ENCODE data around the gene TMEM213. TPM values are rescaled to one million over a fixed set of nuclear protein-coding genes. Genes with fewer than 3 reads are reported as not detected.
"Not testable (repeated sequence)": the region's sequence is repeated elsewhere in the genome, so short reads cannot be mapped to it uniquely, and the experiment has no call there.

The TMEM213 gene
- total and polyA plus RNA-seq, 5 donors = not detected

DNA sequence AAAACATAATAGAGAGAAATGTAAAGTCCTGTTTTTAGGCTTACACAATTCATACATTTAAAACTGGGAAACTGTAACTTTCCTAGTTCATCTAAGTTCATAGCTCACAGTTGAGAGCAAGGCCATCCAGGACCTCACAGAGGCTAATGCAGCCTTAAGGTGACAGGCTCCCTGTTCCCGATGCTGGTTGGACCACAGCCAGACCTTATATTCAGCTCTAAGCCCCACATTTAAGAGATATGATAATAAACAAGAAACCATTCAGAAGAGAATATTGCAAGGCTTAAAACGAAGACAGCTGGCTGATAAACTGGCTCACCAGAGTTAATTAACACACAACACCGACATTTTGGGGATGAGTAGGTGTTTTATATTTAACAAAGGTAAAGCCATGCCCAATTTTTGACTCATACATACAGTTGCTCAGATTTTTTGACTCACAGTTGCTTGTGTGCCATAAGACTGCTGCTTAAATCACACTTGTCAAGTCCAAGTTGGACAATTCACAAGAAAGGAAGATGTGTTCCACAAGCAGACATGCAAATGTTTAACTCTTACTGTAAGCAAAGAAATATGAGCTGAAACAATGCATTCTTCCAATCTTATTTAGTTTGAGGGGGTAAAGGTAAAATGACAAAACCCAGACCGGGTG is 41.1 kb upstream of the TMEM213 start:
- no peaks in the 10 kb centered on the region for H3K27me3 ChIP-seq (ENCODE audit: control insufficient read depth, insufficient read depth)
- H3K9me3 ChIP-seq (ENCODE audit: control insufficient read depth, low read length) = no peaks in the 10 kb centered on the region
- no peak for ATAC-seq
- 47% methylated on average over 4 of the region's 4 CpGs for WGBS
- no peak overlapping the region for H3K27ac ChIP-seq (ENCODE audit: low read length)
- no peak overlapping the region for H3K4me3 ChIP-seq (ENCODE audit: low read length)
- DNase-seq = no peak
- no peaks in the 10 kb centered on the region for H3K4me1 ChIP-seq (ENCODE audit: control insufficient read depth, insufficient read depth, low read length)
- intact Hi-C loops (cut with DNase I) = no loop called here

- Histone ChIP-seq H3K27me3 (ENCODE audit: control insufficient read depth, insufficient read depth) (no peaks in the 10 kb centered on the region), H3K9me3 (ENCODE audit: control insufficient read depth, low read length) (no peaks in the 10 kb centered on the region), H3K4me1 (ENCODE audit: control insufficient read depth, insufficient read depth, low read length) (no peaks in the 10 kb centered on the region), H3K27ac (ENCODE audit: low read length) (no peak overlapping the region), H3K4me3 (ENCODE audit: low read length) (no peak overlapping the region)
- no peak for ATAC-seq
- WGBS = 71% methylated on average over 2 of the region's 2 CpGs
- intact Hi-C loops (cut with DNase I) = no loop called here
- no peak for DNase-seq
These were observed 29.6 kb upstream of the TMEM213 start for GRCh38 chr7:138768241-138768640.

GRCh38 chr7:138770904-138771303 is 26.9 kb upstream of the TMEM213 start:
- Histone ChIP-seq H3K27me3 (ENCODE audit: control insufficient read depth, insufficient read depth) (no peaks in the 10 kb centered on the region), H3K4me3 (ENCODE audit: low read length) (no peak overlapping the region), H3K27ac (ENCODE audit: low read length) (no peak overlapping the region), H3K4me1 (ENCODE audit: control insufficient read depth, insufficient read depth, low read length) (no peaks in the 10 kb centered on the region), H3K9me3 (ENCODE audit: control insufficient read depth, low read length) (no peaks in the 10 kb centered on the region)
- WGBS = 84% methylated on average over 8 of the region's 8 CpGs
- intact Hi-C loops (cut with DNase I) = no loop called here
- ATAC-seq (no peak), DNase-seq (no peak)

DNA sequence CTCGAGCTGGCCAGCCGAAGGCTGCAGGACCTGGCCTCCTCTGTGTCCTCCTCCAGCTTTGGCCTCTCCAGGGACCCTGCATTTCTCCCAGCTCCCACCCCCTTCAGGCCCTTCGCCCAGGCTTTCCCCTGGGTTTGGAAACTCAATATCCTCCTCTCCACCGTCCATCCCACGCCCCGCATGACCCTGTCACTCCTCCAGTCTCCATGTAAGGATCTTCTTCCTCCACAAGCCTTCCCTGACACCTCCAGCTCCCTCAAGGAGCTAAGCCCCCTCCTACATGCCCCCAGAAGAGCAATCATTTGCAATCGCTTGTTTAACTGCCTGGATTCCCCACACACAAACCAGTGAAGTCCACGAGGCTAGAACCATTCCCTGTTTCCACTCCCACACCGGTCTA is 24.6 kb upstream of the TMEM213 start:
- H3K9me3 ChIP-seq (ENCODE audit: control insufficient read depth, low read length) = no peaks in the 10 kb centered on the region
- H3K27me3 ChIP-seq (ENCODE audit: control insufficient read depth, insufficient read depth) = no peaks in the 10 kb centered on the region
- no peaks in the 10 kb centered on the region for H3K4me1 ChIP-seq (ENCODE audit: control insufficient read depth, insufficient read depth, low read length)
- intact Hi-C loops (cut with DNase I) = no loop called here
- no peak for ATAC-seq
- H3K27ac ChIP-seq (ENCODE audit: low read length) = no peak overlapping the region
- 75% methylated on average over 9 of the region's 9 CpGs for WGBS
- DNase-seq = no peak
- H3K4me3 ChIP-seq (ENCODE audit: low read length) = no peak overlapping the region

- Histone ChIP-seq H3K27ac (ENCODE audit: low read length) (no peak overlapping the region), H3K9me3 (ENCODE audit: control insufficient read depth, low read length) (no peaks in the 10 kb centered on the region), H3K4me3 (ENCODE audit: low read length) (no peak overlapping the region), H3K4me1 (ENCODE audit: control insufficient read depth, insufficient read depth, low read length) (no peaks in the 10 kb centered on the region), H3K27me3 (ENCODE audit: control insufficient read depth, insufficient read depth) (no peaks in the 10 kb centered on the region)
- intact Hi-C loops (cut with DNase I) = no loop called here
- ATAC-seq (no peak), DNase-seq (no peak)
- 44% methylated on average over 12 of the region's 12 CpGs for WGBS
These were observed 24.0 kb upstream of the TMEM213 start for GRCh38 chr7:138773817-138774216.

GRCh38 chr7:138776166-138776833 is 21.5 kb upstream of the TMEM213 start:
- DNase-seq = no peak
- Histone ChIP-seq H3K4me1 (ENCODE audit: control insufficient read depth, insufficient read depth, low read length) (no peaks in the 10 kb centered on the region), H3K4me3 (ENCODE audit: low read length) (no peak overlapping the region), H3K9me3 (ENCODE audit: control insufficient read depth, low read length) (no peaks in the 10 kb centered on the region), H3K27ac (ENCODE audit: low read length) (no peak overlapping the region), H3K27me3 (ENCODE audit: control insufficient read depth, insufficient read depth) (no peaks in the 10 kb centered on the region)
- 71% methylated on average over 10 of the region's 10 CpGs for WGBS
- intact Hi-C loops (cut with DNase I) = no loop called here
- ATAC-seq = no peak

DNA sequence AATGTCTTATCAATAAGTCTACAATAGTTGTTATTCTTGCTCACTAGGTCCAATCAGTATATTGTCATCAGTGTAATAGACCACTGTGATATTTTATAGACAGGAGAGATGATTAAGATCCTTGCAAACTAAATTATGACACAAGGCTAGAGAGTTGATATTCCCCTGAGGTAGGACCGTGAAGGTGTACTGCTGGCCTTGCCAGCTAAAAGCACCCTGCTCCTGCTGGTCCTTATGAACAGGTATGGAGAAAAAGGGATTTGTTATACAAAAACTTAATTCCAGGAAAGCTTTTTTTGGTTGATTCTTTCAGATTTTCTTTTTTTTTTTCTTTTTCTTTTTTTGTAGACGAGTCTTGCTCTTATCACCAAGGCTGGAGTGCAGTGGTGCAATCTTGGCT is 16.8 kb upstream of the TMEM213 start:
- no peak for DNase-seq
- intact Hi-C loops (cut with DNase I) = no loop called here
- H3K4me1 ChIP-seq (ENCODE audit: control insufficient read depth, insufficient read depth, low read length) = no peaks in the 10 kb centered on the region
- H3K4me3 ChIP-seq (ENCODE audit: low read length) = no peak overlapping the region
- ATAC-seq = no peak
- no peaks in the 10 kb centered on the region for H3K27me3 ChIP-seq (ENCODE audit: control insufficient read depth, insufficient read depth)
- 73% methylated on average over 2 of the region's 2 CpGs for WGBS
- no peak overlapping the region for H3K27ac ChIP-seq (ENCODE audit: low read length)
- H3K9me3 ChIP-seq (ENCODE audit: control insufficient read depth, low read length) = no peaks in the 10 kb centered on the region

DNA sequence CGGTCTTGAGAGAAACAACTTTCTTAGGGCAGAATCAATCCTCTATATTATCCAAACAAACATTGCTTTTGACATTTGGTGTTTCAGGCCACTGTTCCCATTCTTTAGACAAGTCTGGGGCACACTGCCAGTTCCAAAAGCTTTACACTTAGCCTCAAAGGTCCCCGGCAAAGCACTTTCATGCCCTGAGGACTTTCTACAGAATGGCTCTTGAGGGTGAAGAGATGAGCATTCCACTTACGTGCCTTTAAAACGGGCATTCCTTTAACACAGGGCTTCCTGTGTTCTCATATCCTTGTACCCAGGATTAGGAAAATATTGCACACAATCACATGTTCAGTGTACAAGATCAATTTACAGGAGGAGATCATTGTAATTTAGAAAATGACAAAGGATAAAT is 13.1 kb upstream of the TMEM213 start:
- no peaks in the 10 kb centered on the region for H3K4me1 ChIP-seq (ENCODE audit: control insufficient read depth, insufficient read depth, low read length)
- ATAC-seq (no peak), DNase-seq (no peak)
- H3K27ac ChIP-seq (ENCODE audit: low read length) = no peak overlapping the region
- 50% methylated on average over 4 of the region's 4 CpGs for WGBS
- H3K27me3 ChIP-seq (ENCODE audit: control insufficient read depth, insufficient read depth) = no peaks in the 10 kb centered on the region
- intact Hi-C loops (cut with DNase I) = no loop called here
- H3K9me3 ChIP-seq (ENCODE audit: control insufficient read depth, low read length) = no peaks in the 10 kb centered on the region
- no peak overlapping the region for H3K4me3 ChIP-seq (ENCODE audit: low read length)

DNA sequence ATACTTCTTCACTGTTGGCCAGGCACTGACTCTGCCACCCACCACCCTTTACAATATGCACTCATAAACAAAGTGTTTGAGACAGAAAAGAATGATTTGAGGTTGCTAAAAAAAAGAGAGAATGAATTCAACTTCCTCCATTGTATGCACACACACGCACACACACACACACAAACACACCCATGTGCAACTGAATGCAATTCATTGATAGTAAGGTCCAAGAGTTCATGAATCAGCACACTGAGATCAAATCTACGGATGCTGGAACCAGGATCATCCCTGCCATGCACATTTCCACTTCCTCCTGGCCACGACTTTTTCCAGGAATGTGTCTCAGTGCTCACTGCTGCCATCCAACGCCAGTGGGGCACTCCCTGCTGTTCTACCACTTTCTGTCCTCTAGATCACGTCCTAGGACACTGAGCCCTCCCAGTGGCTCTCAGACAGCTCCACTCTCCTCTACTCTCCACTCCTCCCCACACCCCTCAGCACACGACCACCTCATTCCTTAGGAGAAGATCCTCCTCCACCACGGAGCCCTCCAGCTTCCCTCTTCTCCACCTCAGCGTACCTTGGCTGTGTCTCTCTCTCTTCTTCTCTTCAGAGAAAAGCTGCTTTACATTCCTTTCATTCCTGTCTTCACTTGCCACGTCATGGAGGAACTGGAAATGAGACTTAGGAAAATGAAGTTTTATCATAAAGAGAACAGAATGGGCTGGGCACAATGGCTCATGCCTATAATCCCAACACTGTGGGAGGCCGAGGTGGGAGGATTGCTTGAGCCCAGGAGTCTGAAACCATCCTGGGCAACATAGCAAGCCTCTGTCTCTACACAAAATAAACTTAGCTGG is 12.0 kb upstream of the TMEM213 start:
- Histone ChIP-seq H3K27me3 (ENCODE audit: control insufficient read depth, insufficient read depth) (no peaks in the 10 kb centered on the region), H3K27ac (ENCODE audit: low read length) (no peak overlapping the region), H3K4me3 (ENCODE audit: low read length) (no peak overlapping the region), H3K9me3 (ENCODE audit: control insufficient read depth, low read length) (no peaks in the 10 kb centered on the region), H3K4me1 (ENCODE audit: control insufficient read depth, insufficient read depth, low read length) (no peaks in the 10 kb centered on the region)
- DNase-seq = no peak
- no peak for ATAC-seq
- WGBS = 46% methylated on average over 10 of the region's 10 CpGs
- intact Hi-C loops (cut with DNase I) = no loop called here

GRCh38 chr7:138796038-138796615 is 1.7 kb upstream of the TMEM213 start:
- no peak for ATAC-seq
- Histone ChIP-seq H3K27ac (ENCODE audit: low read length) (no peak overlapping the region), H3K4me1 (ENCODE audit: control insufficient read depth, insufficient read depth, low read length) (no peaks in the 10 kb centered on the region), H3K4me3 (ENCODE audit: low read length) (no peak overlapping the region), H3K27me3 (ENCODE audit: control insufficient read depth, insufficient read depth) (no peaks in the 10 kb centered on the region), H3K9me3 (ENCODE audit: control insufficient read depth, low read length) (no peaks in the 10 kb centered on the region)
- DNase-seq = no peak
- 90% methylated on average over 9 of the region's 9 CpGs for whole genome bisulfite sequencing
- intact Hi-C loops (cut with DNase I) = no loop called here

DNA sequence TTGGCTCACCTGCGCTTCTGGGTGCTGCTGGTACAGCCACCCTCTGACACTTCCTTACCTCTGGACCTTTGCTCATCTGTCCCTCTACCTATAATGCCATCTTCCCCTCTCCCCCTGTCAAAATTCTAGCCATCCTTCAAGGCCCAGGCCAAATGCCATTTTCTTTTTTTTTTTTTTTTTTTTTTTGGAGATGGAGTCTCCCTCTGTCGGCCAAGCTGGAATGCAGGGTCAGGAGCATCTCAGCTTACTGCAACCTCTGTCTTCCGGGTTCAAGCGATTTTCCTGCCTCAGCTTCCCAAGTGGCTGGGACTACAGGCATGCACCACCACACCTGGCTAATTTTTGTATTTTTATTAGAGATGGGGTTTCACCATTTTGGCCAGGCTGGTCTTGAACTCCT is 748 bp upstream of the TMEM213 start:
- H3K9me3 ChIP-seq (ENCODE audit: control insufficient read depth, low read length); DNase-seq; intact Hi-C loops (cut with DNase I); ATAC-seq; H3K27ac ChIP-seq (ENCODE audit: low read length); H3K27me3 ChIP-seq (ENCODE audit: control insufficient read depth, insufficient read depth); H3K4me3 ChIP-seq (ENCODE audit: low read length); H3K4me1 ChIP-seq (ENCODE audit: control insufficient read depth, insufficient read depth, low read length): not testable (repeated sequence)
- WGBS = 79% methylated on average over 4 of the region's 4 CpGs
